Stimulated activated naive CD8-positive, alpha-beta T cell treated with anti-CD3 and anti-CD28 coated beads, Interleukin-15, Interleukin-2, amounts not matched to agents 100 ng/mL and 50 ng/mL, for 24 hours (primary cell): ENCODE data around the gene KCNH4.
A peak's percentile ranks its signal among the peaks of the same experiment; 100 is the strongest.

Experiments used
- H3K27ac Mint-ChIP-seq: one replicate; pipeline ENCODE4 v1.8.0; 2021; ENCODE audit warnings: mild to moderate bottlenecking, mixed read lengths
- H3K27me3 Mint-ChIP-seq: one replicate; pipeline ENCODE4 v1.8.0; 2021; ENCODE audit warnings: mixed read lengths
- H3K36me3 Mint-ChIP-seq: one replicate; pipeline ENCODE4 v1.8.0; 2021; ENCODE audit warnings: low read depth, mixed read lengths
- H3K4me1 Mint-ChIP-seq: one replicate; pipeline ENCODE4 v1.8.0; 2021; ENCODE audit warnings: low read depth, mixed read lengths
- H3K4me3 Mint-ChIP-seq: one replicate; pipeline ENCODE4 v1.8.0; 2021; ENCODE audit warnings: mild to moderate bottlenecking, mixed read lengths
- H3K9me3 Mint-ChIP-seq: one replicate; pipeline ENCODE4 v1.8.0; 2021; ENCODE audit warnings: mixed read lengths

The KCNH4 gene

DNA sequence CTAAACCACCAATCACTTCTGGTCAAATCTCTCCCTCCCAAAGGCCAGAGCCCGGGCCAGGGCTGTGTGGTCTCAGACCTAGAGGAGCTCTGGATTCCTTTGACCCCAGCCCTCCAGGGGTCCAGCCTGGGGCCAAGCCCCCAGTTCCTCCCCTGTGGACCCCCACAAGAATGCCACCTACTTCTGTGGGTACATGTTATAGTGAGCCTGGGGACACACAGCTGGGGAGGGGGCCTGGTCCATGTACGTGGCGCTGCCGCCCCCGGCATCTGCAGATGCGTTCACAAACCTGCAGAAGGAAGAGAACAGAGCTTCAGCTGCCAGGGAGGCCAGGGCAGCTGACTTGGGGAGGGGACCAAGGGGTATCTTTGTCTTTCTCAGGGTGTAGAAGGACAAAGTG, 21.2 kb upstream of the KCNH4 start:
- no peak overlapping the region for H3K4me3 Mint-ChIP-seq
- H3K27me3 Mint-ChIP-seq = no peaks in the 10 kb centered on the region
- no peaks in the 10 kb centered on the region for H3K9me3 Mint-ChIP-seq
- H3K36me3 Mint-ChIP-seq = peaks cover 53% of the 10 kb centered on the region
- H3K4me1 Mint-ChIP-seq = peaks cover 11% of the 10 kb centered on the region
- H3K27ac Mint-ChIP-seq = no peak overlapping the region

DNA sequence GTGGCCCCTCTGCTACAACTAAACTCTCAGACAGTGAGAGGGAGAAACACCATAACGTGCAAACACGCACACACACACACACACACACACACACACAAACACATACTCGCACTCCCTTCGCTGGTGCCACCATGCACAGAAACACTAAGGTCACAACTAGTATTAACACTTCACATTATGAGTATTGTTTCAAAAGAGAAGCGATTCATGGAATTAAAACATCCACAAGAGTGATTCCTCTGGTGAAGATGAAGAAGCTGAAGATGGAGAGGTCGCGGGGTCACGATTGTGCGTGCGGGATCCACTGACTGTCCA, 20.5 kb upstream of the KCNH4 start:
- Mint-ChIP-seq H3K4me1 (peaks cover 11% of the 10 kb centered on the region), H3K36me3 (peaks cover 45% of the 10 kb centered on the region), H3K27me3 (no peaks in the 10 kb centered on the region), H3K27ac (peak overlapping the region; percentile 37), H3K4me3 (no peak overlapping the region), H3K9me3 (no peaks in the 10 kb centered on the region)

DNA sequence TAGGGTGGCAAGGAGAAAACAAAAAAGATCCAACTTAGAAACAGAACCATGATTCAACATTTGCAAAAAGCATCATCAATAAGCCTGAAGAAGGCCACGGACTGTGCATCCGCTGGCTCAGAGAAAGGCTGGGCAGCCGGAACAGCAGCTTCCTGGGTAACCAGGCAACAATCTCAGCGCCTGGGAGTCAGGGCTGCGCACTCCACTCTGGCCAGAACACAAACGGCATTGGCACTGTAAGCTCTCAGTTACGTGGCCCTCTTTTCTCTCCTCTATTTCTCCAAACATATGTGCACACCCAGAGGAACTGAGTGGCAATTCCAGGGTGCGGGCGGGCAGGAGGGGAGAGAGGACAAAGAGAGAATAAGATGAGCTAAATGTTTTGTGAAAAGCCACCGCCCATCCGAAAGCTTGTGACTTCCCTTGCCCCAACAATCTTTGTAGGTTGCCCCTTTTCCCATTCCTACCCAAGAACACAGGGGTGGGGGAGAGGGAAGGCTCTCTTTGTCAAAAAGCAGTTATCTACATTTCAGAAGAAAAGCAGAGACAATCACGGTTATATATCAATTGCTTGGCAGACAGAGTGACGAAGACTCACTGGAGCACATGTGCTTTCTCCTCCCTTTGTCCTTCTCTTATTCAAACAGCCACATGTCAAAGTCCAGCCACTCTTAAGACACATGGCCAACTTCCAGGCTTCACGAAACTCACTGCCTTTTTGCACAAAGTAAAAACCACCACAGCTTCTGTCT, 19.9 kb upstream of the KCNH4 start:
- H3K27ac Mint-ChIP-seq = peak overlapping the region; percentile 37

DNA sequence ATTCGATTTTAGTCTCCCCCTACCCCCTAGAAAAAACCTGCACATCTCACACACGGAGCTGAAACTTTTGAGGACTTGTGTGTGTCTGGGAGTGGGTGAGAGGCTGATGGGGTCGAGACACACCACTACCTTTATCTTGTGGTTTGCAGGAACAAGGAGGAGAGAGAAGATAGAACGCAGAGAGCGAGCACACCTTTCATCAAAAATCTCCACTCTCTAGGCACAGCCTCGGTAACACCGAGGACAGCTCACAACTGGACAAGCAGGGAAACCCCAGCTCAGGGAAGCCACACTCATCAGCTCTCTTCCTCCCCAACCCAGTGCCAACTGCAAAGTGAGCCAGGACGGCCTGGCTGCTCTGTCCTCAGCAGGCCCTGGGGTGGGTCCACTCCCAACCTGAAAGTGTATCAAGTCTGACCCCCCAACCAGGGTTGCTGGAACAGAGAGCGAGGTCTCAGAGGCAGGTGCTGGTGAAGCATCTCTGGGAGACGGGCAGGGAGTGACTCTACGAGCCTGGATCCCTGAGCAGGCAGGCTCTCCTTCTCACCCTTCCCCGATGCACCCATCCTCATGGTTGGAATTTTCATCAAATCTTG, 18.6 kb upstream of the KCNH4 start:
- H3K27ac Mint-ChIP-seq = peak overlapping the region; percentile 76
- no peak overlapping the region for H3K4me3 Mint-ChIP-seq
- H3K36me3 Mint-ChIP-seq = peaks cover 28% of the 10 kb centered on the region

More for the DNA sequence above, 19.9 kb upstream of the KCNH4 start:
- no peaks in the 10 kb centered on the region for H3K9me3 Mint-ChIP-seq
- peaks cover 40% of the 10 kb centered on the region for H3K36me3 Mint-ChIP-seq
- H3K4me1 Mint-ChIP-seq = peaks cover 11% of the 10 kb centered on the region
- H3K4me3 Mint-ChIP-seq = no peak overlapping the region
- H3K27me3 Mint-ChIP-seq = no peaks in the 10 kb centered on the region

DNA sequence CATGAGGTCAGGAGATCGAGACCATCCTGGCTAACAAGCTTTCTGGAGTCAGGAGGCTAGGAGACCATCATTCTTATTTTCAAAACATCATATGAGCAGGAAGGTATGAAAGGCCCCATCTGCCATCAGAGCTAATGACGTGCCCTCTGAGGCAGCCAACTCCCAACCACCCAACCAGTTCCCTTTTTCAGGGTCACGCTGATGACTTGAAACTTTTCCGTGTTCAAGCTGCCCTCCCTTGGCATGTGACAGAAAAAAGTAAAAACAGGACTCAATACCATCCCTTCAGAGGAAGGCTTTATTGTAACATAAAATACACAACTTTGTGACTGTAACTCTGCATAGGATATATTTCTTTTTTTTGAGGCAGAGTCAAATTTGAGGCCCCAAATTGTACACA, 18.0 kb upstream of the KCNH4 start:
- H3K27ac Mint-ChIP-seq = peak overlapping the region; percentile 59
- H3K4me1 Mint-ChIP-seq = peaks cover 15% of the 10 kb centered on the region
- peaks cover 22% of the 10 kb centered on the region for H3K36me3 Mint-ChIP-seq
- no peak overlapping the region for H3K4me3 Mint-ChIP-seq
- no peaks in the 10 kb centered on the region for H3K27me3 Mint-ChIP-seq
- no peaks in the 10 kb centered on the region for H3K9me3 Mint-ChIP-seq

More for the DNA sequence above, 18.6 kb upstream of the KCNH4 start:
- H3K4me1 Mint-ChIP-seq = peaks cover 12% of the 10 kb centered on the region
- H3K9me3 Mint-ChIP-seq = no peaks in the 10 kb centered on the region
- H3K27me3 Mint-ChIP-seq = no peaks in the 10 kb centered on the region

DNA sequence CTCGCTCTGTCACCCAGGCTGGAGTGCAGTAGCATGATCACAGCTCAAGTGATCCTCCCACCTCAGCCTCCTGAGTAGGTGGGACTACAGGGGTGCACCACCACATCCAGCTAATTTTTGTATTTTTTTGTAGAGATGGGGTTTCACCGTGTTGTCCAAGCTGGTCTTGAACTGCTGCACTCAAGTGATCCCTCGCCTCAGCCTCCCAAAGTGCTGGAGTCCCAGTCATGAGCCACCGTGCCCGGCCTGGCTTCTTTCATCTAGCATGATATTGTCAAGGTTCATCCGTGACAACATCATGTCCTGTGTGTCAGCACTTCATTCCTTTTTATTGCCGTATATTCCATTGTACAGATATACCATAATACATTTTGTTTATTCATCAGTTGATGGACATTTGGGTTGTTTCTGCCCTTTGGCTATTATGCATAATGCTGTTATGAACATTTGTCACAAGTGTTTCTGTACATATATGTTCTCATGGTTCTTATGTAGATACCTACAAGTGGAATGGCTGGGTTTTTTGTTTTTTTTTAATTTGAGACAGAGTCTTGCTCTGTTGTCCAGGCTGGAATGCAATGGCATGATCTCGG, 16.7 kb upstream of the KCNH4 start:
- Mint-ChIP-seq H3K27me3 (no peaks in the 10 kb centered on the region), H3K4me1 (peaks cover 28% of the 10 kb centered on the region), H3K36me3 (peaks cover 16% of the 10 kb centered on the region), H3K4me3 (no peak overlapping the region), H3K9me3 (no peaks in the 10 kb centered on the region), H3K27ac (no peak overlapping the region)

DNA sequence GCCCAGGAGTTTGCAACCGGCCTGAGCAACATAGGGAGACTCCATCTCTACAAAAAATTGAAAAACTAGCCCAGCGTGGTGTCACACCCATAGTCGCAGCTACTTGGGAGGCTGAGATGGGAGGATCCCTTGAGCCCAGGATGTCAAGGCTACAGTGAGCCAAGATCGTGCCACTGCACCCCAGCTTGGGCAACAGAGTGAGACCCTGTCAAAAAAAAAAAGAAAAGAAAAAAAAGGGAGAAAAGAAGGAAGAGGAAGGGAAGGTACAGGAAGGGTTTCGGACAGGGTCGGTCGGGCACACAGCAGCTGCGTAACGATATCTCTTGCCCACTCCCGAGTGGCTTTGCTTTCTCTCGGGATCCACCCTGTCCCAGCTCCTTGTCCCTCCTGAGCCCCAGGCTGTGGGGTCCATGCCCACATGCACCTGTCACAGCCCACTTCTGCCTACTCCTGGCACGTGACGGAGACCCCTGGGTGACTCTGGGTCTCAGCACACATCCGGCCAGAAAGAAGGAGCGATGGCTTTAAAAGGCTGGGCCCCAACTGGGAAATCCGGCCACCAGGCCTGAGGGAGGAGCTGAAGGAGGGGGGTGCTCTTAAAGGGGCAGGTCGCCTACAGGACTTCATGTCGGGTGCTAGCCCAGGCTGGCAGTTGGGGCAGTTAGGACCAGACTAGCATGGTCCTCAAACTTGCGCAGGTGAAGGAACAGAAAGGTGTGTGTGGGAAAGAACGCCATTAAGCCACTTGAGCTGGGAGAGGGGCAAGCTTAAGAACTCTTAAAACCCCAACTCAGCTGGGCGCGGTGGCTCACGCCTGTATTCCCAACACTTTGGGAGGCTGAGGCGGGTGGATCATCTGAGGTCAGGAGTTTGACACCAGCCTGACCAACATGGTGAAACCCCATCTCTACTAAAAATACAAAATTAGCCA, 13.3 kb upstream of the KCNH4 start, which contains the start of gene GHDC:
TSS of gene GHDC (minus strand) at position 526 of the 931 bp plus-strand sequence. CDS start 913 bp downstream, outside the sequence.
- H3K4me3 Mint-ChIP-seq = peak within 1 kb of the TSS; percentile 91
- peaks cover 30% of the 10 kb centered on the region for H3K4me1 Mint-ChIP-seq
- H3K27ac Mint-ChIP-seq = peak within 1 kb of the TSS; percentile 85
- no peaks in the 10 kb centered on the region for H3K27me3 Mint-ChIP-seq
- peaks cover 5% of the 10 kb centered on the region for H3K36me3 Mint-ChIP-seq
- no peaks in the 10 kb centered on the region for H3K9me3 Mint-ChIP-seq

DNA sequence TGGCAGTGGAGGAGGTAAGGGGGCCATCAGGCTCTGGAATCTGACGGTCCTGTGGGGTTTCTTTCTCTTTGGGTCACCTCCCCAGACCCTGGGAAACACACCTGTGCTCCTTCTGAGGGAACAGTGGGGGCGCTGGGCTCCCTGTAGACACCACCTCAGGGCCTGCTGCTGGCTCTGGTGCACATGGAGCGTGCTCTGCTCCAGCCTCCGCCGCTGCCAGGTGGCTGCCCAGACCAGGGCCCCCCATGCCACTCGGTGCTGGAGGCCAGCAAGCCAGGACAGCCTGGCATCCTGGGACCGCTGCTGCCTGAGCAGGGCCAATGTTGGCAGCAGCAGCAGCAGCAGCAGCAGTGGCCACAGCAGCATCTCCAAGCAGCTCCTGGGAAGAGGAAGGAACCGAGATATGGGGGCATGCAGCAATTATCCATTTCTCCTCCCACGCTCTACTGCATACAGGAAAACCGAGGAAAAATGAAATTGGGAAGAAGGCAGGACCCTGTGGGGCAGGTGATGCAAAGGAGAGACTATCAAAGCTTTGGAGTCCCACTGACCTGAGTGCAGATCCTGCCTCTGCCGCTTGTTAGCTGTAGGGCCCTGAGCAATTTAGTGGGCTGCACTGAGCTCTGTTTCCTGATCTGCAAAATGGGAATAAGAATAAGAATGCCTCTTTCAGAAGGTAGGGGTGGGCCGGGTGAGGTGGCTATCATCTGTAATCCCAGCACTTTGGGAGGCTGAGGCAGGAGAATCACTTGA, 12.4 kb upstream of the KCNH4 start:
- H3K4me1 Mint-ChIP-seq = peaks cover 24% of the 10 kb centered on the region
- peaks cover 5% of the 10 kb centered on the region for H3K36me3 Mint-ChIP-seq
- H3K27ac Mint-ChIP-seq = peak overlapping the region; percentile 85
- peak overlapping the region; percentile 91 for H3K4me3 Mint-ChIP-seq
- no peaks in the 10 kb centered on the region for H3K27me3 Mint-ChIP-seq
- H3K9me3 Mint-ChIP-seq = no peaks in the 10 kb centered on the region

DNA sequence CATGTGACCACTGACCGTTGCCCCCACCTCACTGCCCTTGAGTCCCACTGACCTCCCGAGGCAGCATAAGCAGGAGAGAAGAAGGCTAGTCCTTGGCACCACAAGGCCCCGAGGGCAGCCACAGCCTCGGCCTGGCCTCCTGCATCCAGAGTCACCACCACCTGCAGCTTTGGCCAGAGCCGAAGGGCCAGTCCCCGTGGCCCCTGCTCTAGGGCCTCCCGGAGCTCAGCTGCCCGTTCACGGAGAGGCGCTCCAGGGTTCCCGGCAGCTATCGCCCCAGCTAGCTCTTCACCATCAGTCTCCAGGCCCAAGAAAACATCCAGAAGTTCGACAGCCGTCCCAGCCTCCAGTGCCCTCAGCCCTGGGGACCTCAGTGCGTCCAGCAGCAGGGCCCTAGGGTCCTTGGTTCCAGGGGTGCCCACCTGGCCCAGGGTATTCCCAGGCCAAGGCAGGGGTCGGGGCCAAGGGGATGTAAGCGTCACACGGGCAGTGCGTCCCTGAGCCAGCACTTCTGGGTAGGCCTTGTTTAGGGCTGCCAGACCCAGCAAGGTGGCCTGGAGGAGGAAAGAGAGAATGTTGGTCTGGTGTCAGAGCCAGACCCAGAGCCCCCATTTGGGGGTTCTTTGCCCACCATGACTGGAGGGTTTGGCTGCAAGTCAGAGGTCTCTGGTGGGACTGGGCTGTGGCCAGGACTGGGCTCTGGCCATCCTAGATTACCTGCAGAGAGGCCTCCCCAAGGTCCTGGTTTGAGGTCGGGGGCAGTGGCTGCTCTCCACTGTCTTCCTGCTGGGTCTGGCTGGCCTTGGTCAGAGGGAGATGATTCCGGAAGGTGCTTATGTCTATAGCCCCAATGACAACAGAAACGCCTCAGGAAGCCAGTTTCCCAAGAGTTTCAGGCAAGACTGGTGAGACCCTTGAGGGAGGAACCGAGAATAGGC, 11.5 kb upstream of the KCNH4 start:
- Mint-ChIP-seq H3K9me3 (no peaks in the 10 kb centered on the region), H3K4me3 (peak overlapping the region; percentile 91), H3K27me3 (no peaks in the 10 kb centered on the region), H3K36me3 (peaks cover 5% of the 10 kb centered on the region), H3K27ac (no peak overlapping the region), H3K4me1 (peaks cover 24% of the 10 kb centered on the region)

DNA sequence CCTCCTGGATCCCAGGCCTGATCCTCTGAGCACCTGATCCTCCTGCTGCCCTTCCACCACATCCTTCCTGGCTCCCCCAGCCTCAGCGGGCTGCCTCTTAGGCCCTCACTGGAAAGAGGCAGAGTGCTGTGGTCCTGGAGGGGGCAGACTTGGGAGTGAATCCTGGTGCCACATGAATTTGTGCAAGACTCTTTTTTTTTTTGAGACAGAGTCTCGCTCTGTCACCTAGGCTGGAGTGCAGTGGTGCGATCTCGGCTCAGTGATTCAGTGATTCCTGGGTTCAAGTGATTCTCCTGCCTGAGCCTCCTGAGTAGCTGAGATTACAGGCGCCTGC, 10.3 kb upstream of the KCNH4 start:
- Mint-ChIP-seq H3K27ac (no peak overlapping the region), H3K36me3 (peaks cover 5% of the 10 kb centered on the region), H3K4me3 (no peak overlapping the region), H3K27me3 (no peaks in the 10 kb centered on the region), H3K9me3 (no peaks in the 10 kb centered on the region), H3K4me1 (peaks cover 24% of the 10 kb centered on the region)

DNA sequence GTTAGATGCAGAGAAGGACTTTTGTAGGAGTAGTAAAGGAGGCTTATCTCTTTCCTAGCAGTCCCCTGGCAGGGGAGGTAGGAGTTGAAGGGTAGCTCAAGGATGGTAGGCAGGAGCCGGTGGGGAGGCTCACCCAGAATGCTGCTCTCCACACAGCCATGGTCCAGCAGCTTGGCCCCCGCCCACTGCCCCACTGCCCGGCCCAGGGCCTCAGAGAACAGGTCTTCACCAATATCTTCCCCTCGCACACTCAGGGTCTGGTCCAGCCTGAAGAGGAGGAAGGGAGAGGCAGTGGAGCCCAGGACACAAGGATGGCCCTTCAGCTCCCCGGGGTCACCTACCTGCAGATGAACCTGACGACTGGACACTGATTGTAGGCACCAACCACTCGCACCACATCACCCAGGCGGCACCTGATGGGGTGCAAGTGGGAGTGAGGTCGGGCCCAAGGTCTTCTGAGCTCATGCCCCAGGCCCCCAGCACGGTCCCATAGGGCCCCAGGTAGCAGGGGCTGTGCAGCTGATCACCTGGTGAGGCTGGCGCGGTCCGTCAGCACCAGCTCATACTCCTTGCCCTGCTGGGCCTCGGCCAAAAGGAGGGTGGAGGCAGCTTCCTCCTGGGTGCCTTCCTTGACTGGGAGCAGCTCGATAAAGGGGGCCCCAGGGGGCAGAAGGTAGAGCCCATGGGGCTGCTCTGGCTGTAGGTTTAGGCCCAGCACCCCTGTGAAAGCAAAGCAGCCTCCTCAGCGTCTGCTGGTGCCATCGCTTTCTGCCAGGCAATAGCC, 9.7 kb upstream of the KCNH4 start:
- no peak overlapping the region for H3K4me3 Mint-ChIP-seq

DNA sequence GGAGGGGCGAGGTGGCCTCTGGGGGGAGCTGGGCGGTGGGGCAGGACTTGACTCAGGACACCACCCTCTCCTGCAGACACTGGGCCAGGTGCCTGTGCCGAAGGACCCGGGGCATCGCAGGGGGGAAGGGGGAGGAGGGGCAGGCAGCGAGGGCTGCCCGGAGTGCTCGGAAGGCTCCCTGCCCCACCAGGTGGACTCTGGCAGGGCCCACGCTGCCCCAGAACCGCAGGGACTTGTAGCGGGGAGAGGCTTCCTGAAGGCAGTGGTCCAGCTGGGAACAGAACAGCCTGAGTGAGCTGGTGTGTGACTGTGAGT, 8.7 kb upstream of the KCNH4 start:
- H3K4me3 Mint-ChIP-seq = no peak overlapping the region
- H3K4me1 Mint-ChIP-seq = peaks cover 34% of the 10 kb centered on the region
- no peaks in the 10 kb centered on the region for H3K9me3 Mint-ChIP-seq
- H3K36me3 Mint-ChIP-seq = peaks cover 5% of the 10 kb centered on the region
- no peak overlapping the region for H3K27ac Mint-ChIP-seq
- no peaks in the 10 kb centered on the region for H3K27me3 Mint-ChIP-seq

More for the DNA sequence above, 9.7 kb upstream of the KCNH4 start:
- Mint-ChIP-seq H3K36me3 (peaks cover 5% of the 10 kb centered on the region), H3K9me3 (no peaks in the 10 kb centered on the region), H3K27me3 (no peaks in the 10 kb centered on the region), H3K4me1 (peaks cover 24% of the 10 kb centered on the region), H3K27ac (no peak overlapping the region)
